Stimulated activated CD4-positive, alpha-beta T cell treated with anti-CD3 and anti-CD28 coated beads, Interleukin-2, amount 100 ng/mL, for 24 hours (primary cell): ENCODE data around the gene GNPNAT1.

Experiments used
- DNase-seq, 2 donors: peaks; one replicate each; pipeline ENCODE4 v3.0.0-alpha.2; 2020

The GNPNAT1 gene

GRCh38 chr14:52791223-52792096 lies at the start of gene GNPNAT1:
Gene GNPNAT1, minus strand, starts transcription at chr14:52791607. Its CDS starts 6,957 bp downstream, at chr14:52784650.
- DNase-seq = peak; percentile 79 to 83

GRCh38 chr14:52840877-52841276 lies 49.5 kb upstream of the GNPNAT1 start:
- no peak for DNase-seq

- DNase-seq = no peak
These were observed 46.0 kb upstream of the GNPNAT1 start for GRCh38 chr14:52837451-52837850.

- DNase-seq = no peak
These were observed 44.7 kb upstream of the GNPNAT1 start for GRCh38 chr14:52836063-52836462.

GRCh38 chr14:52835122-52835903 lies 43.9 kb upstream of the GNPNAT1 start:
- DNase-seq = no peak

- DNase-seq = no peak
These were observed 43.0 kb upstream of the GNPNAT1 start for GRCh38 chr14:52834440-52834842.

- DNase-seq = no peak
These were observed 42.5 kb upstream of the GNPNAT1 start for GRCh38 chr14:52833891-52834290.

- no peak for DNase-seq
These were observed 38.2 kb upstream of the GNPNAT1 start for GRCh38 chr14:52829527-52830185.

- DNase-seq = no peak
These were observed 36.0 kb upstream of the GNPNAT1 start for GRCh38 chr14:52827426-52827825.

- DNase-seq = no peak
These were observed 33.7 kb upstream of the GNPNAT1 start for GRCh38 chr14:52825085-52825484.

GRCh38 chr14:52824462-52824861 lies 33.1 kb upstream of the GNPNAT1 start:
- DNase-seq = no peak

- DNase-seq = no peak
These were observed 30.4 kb upstream of the GNPNAT1 start for GRCh38 chr14:52821805-52822250.

GRCh38 chr14:52808101-52808500 lies 16.7 kb upstream of the GNPNAT1 start:
- no peak for DNase-seq

- no peak for DNase-seq
These were observed 14.7 kb upstream of the GNPNAT1 start for GRCh38 chr14:52806115-52806514.

GRCh38 chr14:52802597-52802996 lies 11.2 kb upstream of the GNPNAT1 start:
- no peak for DNase-seq

- no peak for DNase-seq
These were observed 9.8 kb upstream of the GNPNAT1 start for GRCh38 chr14:52801014-52801712.

GRCh38 chr14:52798826-52799225 lies 7.4 kb upstream of the GNPNAT1 start:
- DNase-seq = no peak

GRCh38 chr14:52797653-52798052 lies 6.2 kb upstream of the GNPNAT1 start:
- no peak for DNase-seq

- no peak for DNase-seq
These were observed 1.7 kb upstream of the GNPNAT1 start for GRCh38 chr14:52793061-52793460.

- no peak for DNase-seq
These were observed 649 bp upstream of the GNPNAT1 start for GRCh38 chr14:52792097-52792415.

- no peak for DNase-seq
These were observed 618 bp downstream of the GNPNAT1 start for GRCh38 chr14:52790756-52791222.

GRCh38 chr14:52790011-52790755 lies 1.2 kb downstream of the GNPNAT1 start:
- DNase-seq = no peak
